Measurements from ENCODE around the gene MMP2.

The MMP2 gene

GRCh38 chr16:55469821-55470532 lies 9.0 kb upstream of the MMP2 start:
- DNase-seq = no peak

DNA sequence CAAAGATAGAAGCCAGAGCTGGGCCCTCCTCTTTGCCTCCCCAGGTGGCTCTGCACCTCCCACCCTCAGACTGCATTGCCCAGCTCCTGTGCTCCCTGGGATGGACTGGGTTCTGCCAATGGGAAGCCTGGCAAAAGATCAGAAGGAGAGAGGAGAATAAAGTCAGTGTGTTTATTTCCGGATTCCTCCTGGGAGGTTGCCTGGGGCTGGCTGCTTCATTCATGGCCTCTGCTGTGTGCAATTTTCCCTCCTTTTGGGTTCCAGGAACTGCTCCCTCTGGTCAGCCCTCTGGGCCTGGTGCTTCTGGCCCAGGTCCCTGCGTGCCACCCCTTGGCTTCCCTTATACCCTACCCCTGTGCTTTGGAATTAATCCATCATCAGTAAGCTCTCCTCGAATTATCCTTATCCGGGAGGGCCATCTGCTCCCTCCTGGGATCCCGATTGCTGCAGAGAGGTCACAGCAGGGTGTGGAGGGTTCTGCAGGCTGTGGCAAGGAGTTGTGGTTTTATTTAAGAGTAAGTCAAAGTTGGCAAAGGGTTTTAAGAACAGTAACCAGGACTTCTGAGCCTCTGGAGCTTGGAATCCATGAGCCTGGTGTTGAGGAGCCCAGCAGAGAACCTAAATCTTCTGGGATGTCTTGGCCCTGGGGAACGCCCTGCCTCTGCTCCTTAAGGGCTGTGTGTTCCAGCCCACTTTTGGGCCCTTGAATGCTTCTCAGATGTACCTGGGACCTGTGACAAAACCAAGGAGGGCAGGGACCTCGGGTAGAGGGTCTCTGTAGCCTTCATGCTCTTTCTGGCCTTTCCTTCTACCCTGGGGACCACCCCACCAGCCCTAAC lies 8.2 kb upstream of the MMP2 start:
- DNase-seq = no peak

GRCh38 chr16:55471448-55472097 lies 7.4 kb upstream of the MMP2 start:
- no peak for DNase-seq

GRCh38 chr16:55473587-55473986 lies 5.4 kb upstream of the MMP2 start:
- DNase-seq = no peak

GRCh38 chr16:55474821-55475220 lies 4.2 kb upstream of the MMP2 start:
- no peak for DNase-seq

GRCh38 chr16:55475919-55476318 lies 3.1 kb upstream of the MMP2 start:
- DNase-seq = no peak

DNA sequence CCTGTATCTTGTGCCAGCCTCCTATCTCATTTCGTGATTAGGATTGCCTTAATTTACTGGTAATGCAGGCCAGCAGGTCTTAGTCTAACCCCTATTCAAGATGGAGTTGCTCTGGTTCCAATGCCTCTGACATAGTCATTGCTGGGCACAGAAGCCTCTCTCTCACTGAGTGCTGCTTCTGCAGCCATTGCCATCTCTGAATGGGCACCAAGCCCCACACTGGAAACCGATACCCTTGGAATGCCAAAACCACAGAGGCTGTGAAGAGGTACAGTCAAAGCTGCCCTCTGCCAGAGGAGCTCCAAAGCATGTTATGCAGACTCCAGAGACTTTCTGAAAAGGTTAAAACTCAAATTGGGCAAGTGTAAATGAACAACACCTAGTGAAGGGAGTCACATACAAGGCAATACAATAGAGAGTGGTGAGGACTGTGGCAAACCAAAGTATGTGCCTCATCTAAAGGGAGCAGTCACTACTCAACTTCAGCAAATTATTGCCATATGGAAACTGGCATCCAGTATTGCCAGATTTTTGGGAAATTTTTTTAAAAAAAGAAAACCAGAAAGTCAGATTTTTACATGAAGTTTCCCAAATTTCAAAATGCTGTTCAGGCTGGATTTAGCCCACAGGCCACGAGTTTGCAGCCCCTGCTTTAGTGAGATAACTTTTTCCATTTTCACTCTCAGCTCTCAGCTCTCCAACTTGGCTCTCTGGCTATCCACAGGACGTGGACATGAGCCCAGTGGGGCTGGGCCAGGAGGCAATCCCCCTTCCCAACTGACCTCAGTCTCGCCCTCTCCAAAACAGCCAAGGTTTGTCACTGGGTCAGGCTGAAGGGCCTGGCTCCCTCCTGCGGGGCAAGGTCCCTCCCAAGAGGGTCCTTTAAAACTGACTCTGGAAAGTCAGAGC lies 2.1 kb upstream of the MMP2 start:
- DNase-seq = no peak

DNA sequence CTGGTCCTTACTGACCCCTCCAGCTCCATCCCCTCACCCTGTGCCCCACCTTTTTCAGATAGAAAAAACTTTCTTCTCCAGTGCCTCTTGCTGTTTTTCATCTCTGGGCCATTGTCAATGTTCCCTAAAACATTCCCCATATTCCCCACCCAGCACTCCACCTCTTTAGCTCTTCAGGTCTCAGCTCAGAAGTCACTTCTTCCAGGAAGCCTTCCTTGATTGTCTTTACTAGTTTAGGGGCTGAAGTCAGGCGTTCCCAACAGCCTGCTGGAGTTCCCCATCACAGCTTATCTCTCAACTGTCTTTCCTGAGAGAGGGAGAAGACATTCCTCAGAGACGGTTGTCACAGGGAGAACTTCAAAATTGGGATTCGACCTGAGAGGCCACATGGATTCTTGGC lies 1.3 kb upstream of the MMP2 start:
- DNase-seq = no peak

GRCh38 chr16:55479430-55480140 lies 587 bp downstream of the MMP2 start:
- DNase-seq = no peak

- no peak for DNase-seq
Measured at GRCh38 chr16:55480228-55480655, 1.2 kb downstream of the MMP2 start.

DNA sequence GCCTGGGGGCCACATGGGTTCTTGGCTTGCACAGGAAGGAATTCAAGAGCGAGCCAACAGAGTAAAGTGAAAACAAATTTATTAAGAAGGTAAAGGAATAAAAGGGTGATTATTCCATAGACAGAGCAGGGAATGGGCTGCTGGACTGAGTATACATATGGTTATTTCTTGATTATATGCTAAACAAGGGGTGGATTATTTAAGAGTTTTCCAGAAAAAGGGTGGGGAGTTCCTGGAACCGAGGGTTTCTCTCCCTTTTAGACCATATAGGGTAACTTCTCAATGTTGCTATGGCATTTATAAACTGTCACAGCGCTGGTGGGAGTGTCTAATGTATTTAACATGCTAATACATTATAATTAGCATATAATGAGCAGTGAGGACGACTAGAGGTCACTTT lies 2.0 kb downstream of the MMP2 start:
- no peak for DNase-seq

DNA sequence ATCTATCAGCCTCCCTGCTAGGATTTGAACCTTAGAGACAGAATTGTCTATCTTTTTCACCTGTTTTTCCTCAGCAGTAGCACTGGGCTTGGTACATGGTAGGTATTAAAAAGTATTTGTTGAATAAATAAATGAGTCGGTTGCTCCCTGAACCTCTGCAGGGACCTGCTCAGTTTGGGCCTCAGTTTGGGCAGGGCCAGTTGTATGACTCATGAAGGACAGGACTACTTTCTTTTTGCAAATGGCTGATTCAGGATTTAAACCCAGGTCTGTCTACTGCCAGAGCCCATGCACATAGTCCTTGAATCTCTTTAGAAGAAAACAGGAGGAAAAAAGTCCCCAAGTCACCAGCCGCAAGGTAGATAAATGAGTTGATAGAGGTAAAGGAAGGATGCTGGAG lies 3.1 kb downstream of the MMP2 start:
- DNase-seq = no peak

GRCh38 chr16:55487048-55487803 lies 8.2 kb downstream of the MMP2 start:
- DNase-seq = no peak

GRCh38 chr16:55488306-55488705 lies 9.3 kb downstream of the MMP2 start:
- no peak for DNase-seq

GRCh38 chr16:55489119-55489955 lies 10.3 kb downstream of the MMP2 start:
- DNase-seq = no peak

GRCh38 chr16:55489956-55490265 lies 10.9 kb downstream of the MMP2 start:
- DNase-seq = no peak

- no peak for DNase-seq
Measured at GRCh38 chr16:55490301-55490700, 11.3 kb downstream of the MMP2 start.

DNA sequence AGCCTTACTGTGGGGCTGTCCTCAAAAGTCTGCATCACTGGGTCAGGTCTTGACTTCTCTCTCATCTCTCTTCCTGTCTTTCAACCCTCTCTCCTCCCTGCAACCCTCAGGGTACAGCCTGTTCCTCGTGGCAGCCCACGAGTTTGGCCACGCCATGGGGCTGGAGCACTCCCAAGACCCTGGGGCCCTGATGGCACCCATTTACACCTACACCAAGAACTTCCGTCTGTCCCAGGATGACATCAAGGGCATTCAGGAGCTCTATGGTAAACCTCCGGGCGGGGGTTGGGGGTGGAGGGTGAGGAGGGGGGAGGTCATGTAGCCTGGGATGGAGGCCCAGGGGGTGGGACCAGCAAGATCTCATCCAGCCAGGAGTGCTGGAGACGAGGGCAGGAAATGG lies 12.7 kb downstream of the MMP2 start:
- no peak for DNase-seq

- no peak for DNase-seq
Measured at GRCh38 chr16:55492756-55493380, 13.9 kb downstream of the MMP2 start.

GRCh38 chr16:55494994-55495421 lies 16.0 kb downstream of the MMP2 start:
- DNase-seq = no peak

Measured in stimulated activated CD4-positive, alpha-beta T cell treated with anti-CD3 and anti-CD28 coated beads, Interleukin-4, amount 100 ng/mL, for 24 hours (primary cell).